Mesendoderm (in vitro differentiated cells): ENCODE results near the gene MAP2K4.

Source experiments
- DNase-seq: peaks from one replicate; pipeline ENCODE4 v3.0.0; 2013
- H2AK5ac ChIP-seq: 2 replicates; pipeline ENCODE4 v1.6.1; 2013; ENCODE audit warnings: low read length, inconsistent platforms
- H2BK120ac ChIP-seq: 2 replicates; pipeline ENCODE4 v1.6.1; 2013; ENCODE audit warnings: low read depth, mild to moderate bottlenecking, low read length, moderate library complexity, mixed read lengths
- H2BK15ac ChIP-seq: replicated peaks from 2 replicates; pipeline ENCODE4 v1.6.1; 2013; ENCODE audit warnings: low read depth, mild to moderate bottlenecking, moderate library complexity
- H2BK5ac ChIP-seq: 2 replicates; pipeline ENCODE4 v1.6.1; 2013; ENCODE audit warnings: low read length, inconsistent platforms
- H3K18ac ChIP-seq: 2 replicates; pipeline ENCODE4 v1.6.1; 2013; ENCODE audit warnings: mild to moderate bottlenecking, low read length, mixed read lengths
- H3K23ac ChIP-seq: one replicate; pipeline ENCODE4 v1.6.1; 2013; ENCODE audit warnings: low read length
- H3K27ac ChIP-seq: 2 replicates; pipeline ENCODE4 v1.5.1; 2013; ENCODE audit warnings: low read depth, mild to moderate bottlenecking, inconsistent platforms, low read length, moderate library complexity
- H3K27me3 ChIP-seq: 2 replicates; pipeline ENCODE4 v1.6.1; 2013; ENCODE audit warnings: low read length, control low read depth, mild to moderate bottlenecking, inconsistent platforms; ENCODE audit not compliant: insufficient read depth, poor library complexity
- H3K36me3 ChIP-seq: 2 replicates; pipeline ENCODE4 v1.6.1; 2013; ENCODE audit warnings: low read length, inconsistent platforms; ENCODE audit not compliant: control insufficient read depth, insufficient read depth
- H3K4ac ChIP-seq: one replicate; pipeline ENCODE4 v1.6.1; 2013; ENCODE audit warnings: low read depth, mild to moderate bottlenecking, low read length, moderate library complexity
- H3K4me1 ChIP-seq: 2 replicates; pipeline ENCODE4 v1.6.1; 2013; ENCODE audit warnings: low read depth, low read length, inconsistent platforms; ENCODE audit not compliant: control insufficient read depth
- H3K4me2 ChIP-seq: 2 replicates; pipeline ENCODE4 v1.6.1; 2013; ENCODE audit warnings: low read length
- H3K4me3 ChIP-seq: 2 replicates; pipeline ENCODE4 v1.5.1; 2013; ENCODE audit warnings: mild to moderate bottlenecking, low read length
- H3K56ac ChIP-seq: one replicate; pipeline ENCODE4 v1.6.1; 2013; ENCODE audit warnings: low read length
- H3K79me1 ChIP-seq: 2 replicates; pipeline ENCODE4 v1.6.1; 2013; ENCODE audit warnings: low read length, inconsistent platforms
- H3K79me2 ChIP-seq: 2 replicates; pipeline ENCODE4 v1.6.1; 2013; ENCODE audit warnings: mild to moderate bottlenecking, low read length; ENCODE audit not compliant: control insufficient read depth, insufficient read depth
- H3K9ac ChIP-seq: 2 replicates; pipeline ENCODE4 v1.6.1; 2013; ENCODE audit warnings: low read length, inconsistent platforms
- H4K5ac ChIP-seq: one replicate; pipeline ENCODE4 v1.6.1; 2013; ENCODE audit warnings: low read length
- H4K8ac ChIP-seq: one replicate; pipeline ENCODE4 v1.6.1; 2013; ENCODE audit warnings: low read depth, mild to moderate bottlenecking, control low read depth, low read length, moderate library complexity
- WGBS: extraction: QIAGEN DNeasy Blood & Tissue Kit; methylation state at CpG from one replicate; pipeline ENCODE4 v1.1.7; 2013; ENCODE audit warnings: low lambda C conversion rate, missing lambda C conversion rate; ENCODE audit not compliant: insufficient coverage; ENCODE audit errors: extremely low coverage; 5-methylcytosine and 5-hydroxymethylcytosine counted together

Gene MAP2K4

GRCh38 chr17:12037970-12038369 is 17.3 kb downstream of the MAP2K4 start:
- H3K18ac ChIP-seq, result no peak overlapping the region
- no peaks in the 10 kb centered on the region for H3K4me1 ChIP-seq
- H3K23ac ChIP-seq, result no peak overlapping the region
- H3K79me1 ChIP-seq, result peaks cover 9% of the 10 kb centered on the region
- no peak overlapping the region for H3K4me3 ChIP-seq
- no peak overlapping the region for H2BK5ac ChIP-seq
- H3K79me2 ChIP-seq, result peaks cover 20% of the 10 kb centered on the region
- no peak overlapping the region for H3K4me2 ChIP-seq
- no peak overlapping the region for H2BK120ac ChIP-seq
- no peak overlapping the region for H4K8ac ChIP-seq
- H3K27ac ChIP-seq, result no peak overlapping the region
- no peak overlapping the region for H2AK5ac ChIP-seq
- no peak for DNase-seq
- WGBS, result no CpG with 5 or more reads among the region's 2 CpGs
- H3K4ac ChIP-seq, result no peak overlapping the region
- H4K5ac ChIP-seq, result no peak overlapping the region
- H2BK15ac ChIP-seq, result no peak overlapping the region
- no peak overlapping the region for H3K9ac ChIP-seq
- no peaks in the 10 kb centered on the region for H3K36me3 ChIP-seq
- no peaks in the 10 kb centered on the region for H3K27me3 ChIP-seq
- H3K56ac ChIP-seq, result no peak overlapping the region

- Histone ChIP-seq H3K4me3 (no peak overlapping the region), H4K5ac (no peak overlapping the region), H2BK120ac (no peak overlapping the region), H3K4me2 (no peak overlapping the region), H4K8ac (no peak overlapping the region), H3K79me1 (peaks cover 7% of the 10 kb centered on the region), H3K27me3 (no peaks in the 10 kb centered on the region), H3K27ac (no peak overlapping the region), H3K56ac (no peak overlapping the region), H3K4ac (no peak overlapping the region), H3K9ac (no peak overlapping the region), H3K36me3 (no peaks in the 10 kb centered on the region), H3K79me2 (peaks cover 30% of the 10 kb centered on the region), H2BK5ac (no peak overlapping the region), H2AK5ac (no peak overlapping the region), H3K4me1 (peaks cover 3% of the 10 kb centered on the region), H2BK15ac (no peak overlapping the region), H3K23ac (no peak overlapping the region), H3K18ac (no peak overlapping the region)
- no peak for DNase-seq
- WGBS, result no CpG with 5 or more reads among the region's 3 CpGs
These were observed 19.8 kb downstream of the MAP2K4 start for GRCh38 chr17:12040478-12040877.

- Histone ChIP-seq H2BK120ac (no peak overlapping the region), H3K27me3 (no peaks in the 10 kb centered on the region), H3K18ac (no peak overlapping the region), H3K79me1 (peaks cover 7% of the 10 kb centered on the region), H3K36me3 (no peaks in the 10 kb centered on the region), H4K5ac (no peak overlapping the region), H3K4me1 (peaks cover 11% of the 10 kb centered on the region), H3K4ac (no peak overlapping the region), H3K56ac (no peak overlapping the region), H3K4me2 (no peak overlapping the region), H3K27ac (no peak overlapping the region), H2BK5ac (no peak overlapping the region), H2BK15ac (no peak overlapping the region), H4K8ac (no peak overlapping the region), H3K23ac (no peak overlapping the region), H3K9ac (no peak overlapping the region), H3K79me2 (peaks cover 37% of the 10 kb centered on the region), H3K4me3 (no peak overlapping the region), H2AK5ac (no peak overlapping the region)
- no peak for DNase-seq
- WGBS, result no CpG with 5 or more reads among the region's 3 CpGs
These were observed 20.6 kb downstream of the MAP2K4 start for GRCh38 chr17:12041312-12041711.

GRCh38 chr17:12043702-12044101 is 23.0 kb downstream of the MAP2K4 start:
- Histone ChIP-seq H2BK5ac (no peak overlapping the region), H3K79me2 (peaks cover 47% of the 10 kb centered on the region), H2AK5ac (no peak overlapping the region), H3K27me3 (no peaks in the 10 kb centered on the region), H3K18ac (peak overlapping the region; percentile 51), H3K56ac (no peak overlapping the region), H3K4ac (no peak overlapping the region), H3K4me2 (no peak overlapping the region), H3K9ac (no peak overlapping the region), H3K23ac (no peak overlapping the region), H3K79me1 (peaks cover 9% of the 10 kb centered on the region), H3K27ac (no peak overlapping the region), H4K8ac (no peak overlapping the region), H2BK15ac (no peak overlapping the region), H3K36me3 (no peaks in the 10 kb centered on the region), H2BK120ac (no peak overlapping the region), H4K5ac (no peak overlapping the region), H3K4me1 (peaks cover 16% of the 10 kb centered on the region), H3K4me3 (no peak overlapping the region)
- DNase-seq, result no peak
- WGBS, result no CpG with 5 or more reads among the region's 6 CpGs

GRCh38 chr17:12046786-12047185 is 26.1 kb downstream of the MAP2K4 start:
- no peak overlapping the region for H3K56ac ChIP-seq
- H3K79me2 ChIP-seq, result peaks cover 56% of the 10 kb centered on the region
- WGBS, result no CpG with 5 or more reads among the region's 2 CpGs
- H3K23ac ChIP-seq, result no peak overlapping the region
- H3K27me3 ChIP-seq, result no peaks in the 10 kb centered on the region
- peaks cover 24% of the 10 kb centered on the region for H3K4me1 ChIP-seq
- no peak overlapping the region for H4K5ac ChIP-seq
- no peak overlapping the region for H3K4ac ChIP-seq
- no peak overlapping the region for H2BK15ac ChIP-seq
- no peak overlapping the region for H3K4me3 ChIP-seq
- H2BK120ac ChIP-seq, result no peak overlapping the region
- H2BK5ac ChIP-seq, result no peak overlapping the region
- H3K9ac ChIP-seq, result no peak overlapping the region
- no peak overlapping the region for H4K8ac ChIP-seq
- peak; percentile 80 for DNase-seq
- H3K79me1 ChIP-seq, result peaks cover 7% of the 10 kb centered on the region
- H3K36me3 ChIP-seq, result no peaks in the 10 kb centered on the region
- no peak overlapping the region for H3K18ac ChIP-seq
- no peak overlapping the region for H3K4me2 ChIP-seq
- no peak overlapping the region for H2AK5ac ChIP-seq
- no peak overlapping the region for H3K27ac ChIP-seq

GRCh38 chr17:12047681-12048376 is 27.2 kb downstream of the MAP2K4 start:
- no peak overlapping the region for H2AK5ac ChIP-seq
- H4K8ac ChIP-seq, result no peak overlapping the region
- no peak overlapping the region for H3K27ac ChIP-seq
- no peak overlapping the region for H2BK5ac ChIP-seq
- no peak overlapping the region for H3K9ac ChIP-seq
- H2BK15ac ChIP-seq, result no peak overlapping the region
- no peak overlapping the region for H3K4me3 ChIP-seq
- H4K5ac ChIP-seq, result no peak overlapping the region
- no peaks in the 10 kb centered on the region for H3K36me3 ChIP-seq
- no peak overlapping the region for H3K4me2 ChIP-seq
- no peaks in the 10 kb centered on the region for H3K27me3 ChIP-seq
- no peak overlapping the region for H3K56ac ChIP-seq
- H3K79me2 ChIP-seq, result peaks cover 62% of the 10 kb centered on the region
- no peak overlapping the region for H2BK120ac ChIP-seq
- no peak overlapping the region for H3K23ac ChIP-seq
- peaks cover 7% of the 10 kb centered on the region for H3K79me1 ChIP-seq
- peaks cover 27% of the 10 kb centered on the region for H3K4me1 ChIP-seq
- H3K4ac ChIP-seq, result no peak overlapping the region
- no peak for DNase-seq
- WGBS, result no CpG with 5 or more reads among the region's 3 CpGs
- no peak overlapping the region for H3K18ac ChIP-seq
